ENCODE results near the gene LMTK3. TPM values are rescaled to one million over a fixed set of nuclear protein-coding genes. Genes with fewer than 3 reads are reported as not detected.

The LMTK3 gene
- total RNA-seq, 2 experiments from 2014 or later = 3.9 to 4.5 TPM

- Mint-ChIP-seq H3K36me3 (ENCODE audit: low read depth) (peaks cover 3% of the 10 kb centered on the region), H3K4me3 (peak overlapping the region; percentile 45), H3K27me3 (peaks cover 16% of the 10 kb centered on the region), H3K27ac (peak overlapping the region; percentile 44), H3K9me3 (ENCODE audit: low read depth) (no peaks in the 10 kb centered on the region), H3K4me1 (peaks cover 18% of the 10 kb centered on the region)
- peak; percentile 76 for ATAC-seq
- CTCF ChIA-PET = interaction anchor here (0.8 to 1.0 kb wide), 2 partner anchors 12 to 83 kb away, joined by 3 to 6 read pairs; no protein-coding TSS in a partner anchor
- intact Hi-C loops (cut with DNase I, micrococcal nuclease) = loop anchor here (1.0 to 2.0 kb wide), 2 partner anchors 8 to 33 kb away; partner anchors contain the start of gene CYTH2 (in 1 of the 2)
- peak; percentile 86 for DNase-seq
- POLR2A ChIA-PET = interaction anchor here (0.6 kb wide), 1 partner anchor 112 kb away, joined by 4 read pairs; no protein-coding TSS in a partner anchor
Measured at GRCh38 chr19:48501494-48502349, 9.9 kb downstream of the LMTK3 start.

GRCh38 chr19:48500830-48501493 lies 10.7 kb downstream of the LMTK3 start:
- peaks cover 18% of the 10 kb centered on the region for H3K4me1 Mint-ChIP-seq
- ChIA-PET POLR2A (no interaction called here), CTCF (interaction anchor here (1.0 kb wide), 1 partner anchor 11 kb away, joined by 5 read pairs; no protein-coding TSS in a partner anchor)
- ATAC-seq = no peak
- intact Hi-C loops (cut with DNase I, micrococcal nuclease) = loop anchor here in 1 of 2 experiments (1.0 kb wide), 1 partner anchor 8 kb away; no protein-coding TSS in a partner anchor
- peaks cover 3% of the 10 kb centered on the region for H3K36me3 Mint-ChIP-seq (ENCODE audit: low read depth)
- no peak for DNase-seq
- peaks cover 16% of the 10 kb centered on the region for H3K27me3 Mint-ChIP-seq
- H3K9me3 Mint-ChIP-seq (ENCODE audit: low read depth) = no peaks in the 10 kb centered on the region
- no peak overlapping the region for H3K27ac Mint-ChIP-seq
- H3K4me3 Mint-ChIP-seq = peak overlapping the region; percentile 45

GRCh38 chr19:48499316-48500090 lies 12.1 kb downstream of the LMTK3 start:
- ChIA-PET CTCF (no interaction called here), POLR2A (no interaction called here)
- peaks cover 18% of the 10 kb centered on the region for H3K4me1 Mint-ChIP-seq
- DNase-seq = no peak
- ATAC-seq = no peak
- peaks cover 26% of the 10 kb centered on the region for H3K27me3 Mint-ChIP-seq
- H3K9me3 Mint-ChIP-seq (ENCODE audit: low read depth) = no peaks in the 10 kb centered on the region
- no peak overlapping the region for H3K27ac Mint-ChIP-seq
- H3K36me3 Mint-ChIP-seq (ENCODE audit: low read depth) = peaks cover 3% of the 10 kb centered on the region
- intact Hi-C loops (cut with DNase I, micrococcal nuclease) = loop anchor here in 1 of 2 experiments (10.0 kb wide), 2 partner anchors 105 to 465 kb away; partner anchors contain the start of genes FTL, GRIN2D and KDELR1
- no peak overlapping the region for H3K4me3 Mint-ChIP-seq

GRCh38 chr19:48498595-48499311 lies 12.9 kb downstream of the LMTK3 start:
- peaks cover 21% of the 10 kb centered on the region for H3K4me1 Mint-ChIP-seq
- ChIA-PET CTCF (no interaction called here), POLR2A (no interaction called here)
- H3K36me3 Mint-ChIP-seq (ENCODE audit: low read depth) = peaks cover 3% of the 10 kb centered on the region
- DNase-seq (no peak), ATAC-seq (no peak)
- H3K4me3 Mint-ChIP-seq = no peak overlapping the region
- H3K9me3 Mint-ChIP-seq (ENCODE audit: low read depth) = no peaks in the 10 kb centered on the region
- peaks cover 30% of the 10 kb centered on the region for H3K27me3 Mint-ChIP-seq
- intact Hi-C loops (cut with DNase I, micrococcal nuclease) = loop anchor here in 1 of 2 experiments (10.0 kb wide), 2 partner anchors 104 to 466 kb away; partner anchors contain the start of genes FTL, GRIN2D and KDELR1
- no peak overlapping the region for H3K27ac Mint-ChIP-seq

- ATAC-seq (no peak), DNase-seq (no peak)
- ChIA-PET POLR2A (no interaction called here), CTCF (no interaction called here)
- Mint-ChIP-seq H3K4me3 (no peak overlapping the region), H3K4me1 (peaks cover 22% of the 10 kb centered on the region), H3K27me3 (peaks cover 30% of the 10 kb centered on the region), H3K27ac (no peak overlapping the region), H3K36me3 (ENCODE audit: low read depth) (peaks cover 3% of the 10 kb centered on the region), H3K9me3 (ENCODE audit: low read depth) (no peaks in the 10 kb centered on the region)
- intact Hi-C loops (cut with DNase I, micrococcal nuclease) = loop anchor here in 1 of 2 experiments (10.0 kb wide), 2 partner anchors 103 to 467 kb away; partner anchors contain the start of genes FTL, GRIN2D and KDELR1
Measured at GRCh38 chr19:48497728-48498594, 13.7 kb downstream of the LMTK3 start.

- DNase-seq (no peak), ATAC-seq (no peak)
- Mint-ChIP-seq H3K9me3 (ENCODE audit: low read depth) (no peaks in the 10 kb centered on the region), H3K27ac (no peak overlapping the region), H3K36me3 (ENCODE audit: low read depth) (peaks cover 3% of the 10 kb centered on the region), H3K27me3 (peaks cover 35% of the 10 kb centered on the region), H3K4me1 (peaks cover 28% of the 10 kb centered on the region), H3K4me3 (no peak overlapping the region)
- intact Hi-C loops (cut with DNase I, micrococcal nuclease) = loop anchor here in 1 of 2 experiments (10.0 kb wide), 2 partner anchors 102 to 468 kb away; partner anchors contain the start of genes FTL, GRIN2D and KDELR1
- ChIA-PET POLR2A (no interaction called here), CTCF (no interaction called here)
Measured at GRCh38 chr19:48496959-48497727, 14.5 kb downstream of the LMTK3 start.

GRCh38 chr19:48495396-48495795 lies 16.2 kb downstream of the LMTK3 start:
- ChIA-PET CTCF (interaction anchor here (0.7 to 0.9 kb wide), 3 partner anchors 10 to 28 kb away, joined by 3 read pairs; no protein-coding TSS in a partner anchor), POLR2A (no interaction called here)
- H3K4me1 Mint-ChIP-seq = peaks cover 29% of the 10 kb centered on the region
- H3K4me3 Mint-ChIP-seq = peak overlapping the region; percentile 5
- DNase-seq = no peak
- no peak for ATAC-seq
- intact Hi-C loops (cut with DNase I, micrococcal nuclease) = loop anchor here in 1 of 2 experiments (10.0 kb wide), 2 partner anchors 101 to 469 kb away; partner anchors contain the start of genes FTL, GRIN2D and KDELR1
- peaks cover 45% of the 10 kb centered on the region for H3K27me3 Mint-ChIP-seq
- no peaks in the 10 kb centered on the region for H3K9me3 Mint-ChIP-seq (ENCODE audit: low read depth)
- no peak overlapping the region for H3K27ac Mint-ChIP-seq
- peaks cover 1% of the 10 kb centered on the region for H3K36me3 Mint-ChIP-seq (ENCODE audit: low read depth)

- Mint-ChIP-seq H3K36me3 (ENCODE audit: low read depth) (no peaks in the 10 kb centered on the region), H3K27ac (no peak overlapping the region), H3K9me3 (ENCODE audit: low read depth) (no peaks in the 10 kb centered on the region), H3K4me3 (peak overlapping the region; percentile 69), H3K27me3 (peaks cover 40% of the 10 kb centered on the region), H3K4me1 (peaks cover 30% of the 10 kb centered on the region)
- intact Hi-C loops (cut with DNase I, micrococcal nuclease) = loop anchor here (1.0 to 10.0 kb wide), 17 partner anchors 7 to 1222 kb away; partner anchors contain the start of genes CYTH2 (in 2 of the 2), DBP (in 1 of the 2), FTL (in 1 of the 2) and GRIN2D (in 1 of the 2)
- ATAC-seq = peak; percentile 1
- no peak for DNase-seq
- CTCF ChIA-PET = interaction anchor here (0.6 to 2.4 kb wide), 7 partner anchors 12 to 616 kb away, joined by 3 to 11 read pairs (median 3); partner anchors contain the start of genes KDELR1 and RUVBL2
- POLR2A ChIA-PET = interaction anchor here (0.5 to 1.5 kb wide), 6 partner anchors 12 to 780 kb away, joined by 3 to 10 read pairs (median 4); partner anchors contain the start of genes RPL18 and SPHK2
Measured at GRCh38 chr19:48493718-48494401, 17.8 kb downstream of the LMTK3 start.
